Measurements from ENCODE around the gene F10. TPM values are rescaled to one million over a fixed set of nuclear protein-coding genes. Genes with fewer than 3 reads are reported as not detected.

F10 gene
- total RNA-seq, 2 experiments from 2014 or later: not detected

GRCh38 chr13:113143466-113144254 lies 21.1 kb downstream of the F10 start:
- Mint-ChIP-seq H3K27ac (no peak overlapping the region), H3K36me3 (no peaks in the 10 kb centered on the region), H3K4me1 (peaks cover 4% of the 10 kb centered on the region), H3K27me3 (peaks cover 3% of the 10 kb centered on the region), H3K4me3 (no peak overlapping the region), H3K9me3 (peaks cover 1% of the 10 kb centered on the region)
- DNase-seq: no peak

DNA sequence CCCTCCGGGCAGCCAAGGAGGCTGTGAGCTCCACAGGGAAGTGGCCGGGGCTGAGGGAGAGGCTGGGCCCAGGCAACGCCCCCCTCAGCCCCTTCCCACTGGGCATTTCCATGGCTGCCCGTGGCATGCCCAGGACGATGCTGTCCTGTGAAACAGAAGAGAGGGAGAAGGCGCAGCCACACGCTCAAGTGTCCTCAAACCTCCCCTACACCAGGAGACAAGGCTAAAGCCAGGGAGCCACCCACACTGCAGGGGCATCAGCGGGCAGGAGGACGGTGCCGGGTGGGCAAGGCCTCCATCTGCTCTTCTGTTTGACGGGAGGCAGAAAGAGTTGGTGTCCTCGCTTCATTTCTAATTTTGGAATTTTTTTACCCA lies 21.6 kb downstream of the F10 start:
- H3K27me3 Mint-ChIP-seq: no peaks in the 10 kb centered on the region
- H3K27ac Mint-ChIP-seq: no peak overlapping the region
- no peak for DNase-seq
- H3K4me1 Mint-ChIP-seq: peaks cover 4% of the 10 kb centered on the region
- H3K4me3 Mint-ChIP-seq: no peak overlapping the region
- no peaks in the 10 kb centered on the region for H3K36me3 Mint-ChIP-seq
- H3K9me3 Mint-ChIP-seq: peaks cover 1% of the 10 kb centered on the region

GRCh38 chr13:113145496-113145895 lies 22.9 kb downstream of the F10 start:
- H3K27ac Mint-ChIP-seq: no peak overlapping the region
- peaks cover 4% of the 10 kb centered on the region for H3K4me1 Mint-ChIP-seq
- no peak overlapping the region for H3K4me3 Mint-ChIP-seq
- no peaks in the 10 kb centered on the region for H3K36me3 Mint-ChIP-seq
- DNase-seq: peak; percentile 33
- H3K9me3 Mint-ChIP-seq: peaks cover 1% of the 10 kb centered on the region
- peaks cover 3% of the 10 kb centered on the region for H3K27me3 Mint-ChIP-seq

DNA sequence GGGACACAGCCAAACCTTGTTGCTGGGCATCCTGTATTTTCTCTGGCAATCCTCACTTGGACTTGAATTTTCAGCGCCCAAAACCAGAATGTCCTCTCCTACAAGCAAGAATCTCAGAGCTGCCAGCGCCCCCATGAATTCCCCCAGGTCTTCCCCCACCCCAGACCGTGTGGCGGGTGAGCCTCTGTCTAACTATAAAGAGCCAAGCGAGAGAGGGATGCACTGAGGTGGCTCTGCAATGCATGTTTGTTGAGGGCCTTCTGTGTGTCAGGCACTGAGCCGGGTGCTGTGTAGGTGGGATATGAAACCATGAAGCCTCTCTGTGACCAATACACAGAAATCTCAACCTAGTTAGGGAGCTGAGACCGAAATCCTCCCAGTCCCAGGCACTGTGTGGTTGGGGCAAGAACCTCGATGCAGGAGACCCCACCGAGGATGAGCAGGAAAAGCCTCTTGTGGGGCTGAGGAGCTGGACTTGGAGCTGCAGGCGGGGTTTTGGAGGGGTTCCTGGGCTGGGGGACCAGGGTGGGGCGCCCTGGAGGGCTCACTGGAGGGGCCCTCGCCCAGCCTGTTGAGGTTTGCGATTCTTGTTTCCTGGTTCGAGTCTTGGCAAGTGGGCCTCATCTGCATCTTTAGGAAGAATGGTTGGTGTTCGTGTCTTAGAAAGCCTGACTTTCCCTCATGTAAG lies 23.5 kb downstream of the F10 start:
- no peak for DNase-seq
- Mint-ChIP-seq H3K4me3 (no peak overlapping the region), H3K36me3 (no peaks in the 10 kb centered on the region), H3K27ac (no peak overlapping the region), H3K4me1 (peaks cover 4% of the 10 kb centered on the region), H3K9me3 (peaks cover 1% of the 10 kb centered on the region), H3K27me3 (peaks cover 6% of the 10 kb centered on the region)

- no peaks in the 10 kb centered on the region for H3K36me3 Mint-ChIP-seq
- peaks cover 13% of the 10 kb centered on the region for H3K27me3 Mint-ChIP-seq
- H3K9me3 Mint-ChIP-seq: peaks cover 1% of the 10 kb centered on the region
- peaks cover 4% of the 10 kb centered on the region for H3K4me1 Mint-ChIP-seq
- H3K4me3 Mint-ChIP-seq: no peak overlapping the region
- no peak for DNase-seq
- no peak overlapping the region for H3K27ac Mint-ChIP-seq
These were observed 24.2 kb downstream of the F10 start for GRCh38 chr13:113146750-113147149.

DNA sequence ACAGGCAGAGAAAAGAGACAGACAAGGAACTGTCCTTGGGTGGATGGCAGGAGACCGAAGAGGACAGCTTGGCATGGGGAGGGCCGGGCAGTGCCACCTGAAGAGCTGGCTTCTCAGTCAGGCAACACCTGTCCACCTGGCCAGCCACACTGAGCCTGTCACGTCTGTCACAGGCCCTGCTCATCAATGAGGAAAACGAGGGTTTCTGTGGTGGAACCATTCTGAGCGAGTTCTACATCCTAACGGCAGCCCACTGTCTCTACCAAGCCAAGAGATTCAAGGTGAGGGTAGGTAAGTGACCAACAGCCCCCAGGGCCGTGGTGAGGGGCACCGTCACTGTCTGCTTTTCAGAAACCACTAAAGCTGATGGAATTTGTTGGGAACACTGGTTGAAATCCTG lies 24.6 kb downstream of the F10 start:
- Mint-ChIP-seq H3K4me1 (peaks cover 6% of the 10 kb centered on the region), H3K4me3 (no peak overlapping the region), H3K9me3 (peaks cover 1% of the 10 kb centered on the region), H3K36me3 (no peaks in the 10 kb centered on the region), H3K27me3 (peaks cover 18% of the 10 kb centered on the region), H3K27ac (no peak overlapping the region)
- DNase-seq: no peak

DNA sequence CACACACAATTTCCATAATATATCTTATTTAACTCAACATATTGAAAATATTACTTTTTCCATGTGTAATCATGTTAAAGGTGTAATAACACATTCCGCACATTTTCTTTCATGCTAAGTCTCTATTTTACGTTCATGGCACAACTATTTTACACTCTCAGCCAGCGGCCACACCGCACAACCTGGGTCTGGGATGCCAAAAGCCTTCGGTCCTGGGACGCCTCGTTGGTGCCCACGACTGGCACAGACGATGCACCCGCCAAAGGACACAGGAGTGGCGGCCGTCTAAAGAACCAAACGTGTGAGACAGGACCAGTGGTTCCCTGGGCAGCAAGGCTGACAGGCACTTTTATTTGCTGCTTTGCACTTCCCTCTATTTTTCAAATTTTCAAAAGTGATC lies 25.8 kb downstream of the F10 start:
- no peak overlapping the region for H3K27ac Mint-ChIP-seq
- no peak for DNase-seq
- H3K4me1 Mint-ChIP-seq: peaks cover 13% of the 10 kb centered on the region
- no peak overlapping the region for H3K4me3 Mint-ChIP-seq
- peaks cover 1% of the 10 kb centered on the region for H3K9me3 Mint-ChIP-seq
- peaks cover 25% of the 10 kb centered on the region for H3K27me3 Mint-ChIP-seq
- no peaks in the 10 kb centered on the region for H3K36me3 Mint-ChIP-seq

DNA sequence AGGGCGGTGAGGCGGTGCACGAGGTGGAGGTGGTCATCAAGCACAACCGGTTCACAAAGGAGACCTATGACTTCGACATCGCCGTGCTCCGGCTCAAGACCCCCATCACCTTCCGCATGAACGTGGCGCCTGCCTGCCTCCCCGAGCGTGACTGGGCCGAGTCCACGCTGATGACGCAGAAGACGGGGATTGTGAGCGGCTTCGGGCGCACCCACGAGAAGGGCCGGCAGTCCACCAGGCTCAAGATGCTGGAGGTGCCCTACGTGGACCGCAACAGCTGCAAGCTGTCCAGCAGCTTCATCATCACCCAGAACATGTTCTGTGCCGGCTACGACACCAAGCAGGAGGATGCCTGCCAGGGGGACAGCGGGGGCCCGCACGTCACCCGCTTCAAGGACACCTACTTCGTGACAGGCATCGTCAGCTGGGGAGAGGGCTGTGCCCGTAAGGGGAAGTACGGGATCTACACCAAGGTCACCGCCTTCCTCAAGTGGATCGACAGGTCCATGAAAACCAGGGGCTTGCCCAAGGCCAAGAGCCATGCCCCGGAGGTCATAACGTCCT lies 26.4 kb downstream of the F10 start:
- Mint-ChIP-seq H3K4me1 (peaks cover 17% of the 10 kb centered on the region), H3K27ac (no peak overlapping the region), H3K4me3 (no peak overlapping the region), H3K27me3 (peaks cover 25% of the 10 kb centered on the region), H3K36me3 (peaks cover 1% of the 10 kb centered on the region), H3K9me3 (peaks cover 1% of the 10 kb centered on the region)
- DNase-seq: no peak

- peaks cover 25% of the 10 kb centered on the region for H3K27me3 Mint-ChIP-seq
- peaks cover 20% of the 10 kb centered on the region for H3K4me1 Mint-ChIP-seq
- DNase-seq: no peak
- peaks cover 3% of the 10 kb centered on the region for H3K9me3 Mint-ChIP-seq
- no peak overlapping the region for H3K4me3 Mint-ChIP-seq
- no peak overlapping the region for H3K27ac Mint-ChIP-seq
- peaks cover 1% of the 10 kb centered on the region for H3K36me3 Mint-ChIP-seq
These were observed 27.3 kb downstream of the F10 start for GRCh38 chr13:113149711-113150549.

GRCh38 chr13:113150550-113151365 lies 28.2 kb downstream of the F10 start:
- Mint-ChIP-seq H3K4me1 (peaks cover 16% of the 10 kb centered on the region), H3K4me3 (no peak overlapping the region), H3K36me3 (peaks cover 1% of the 10 kb centered on the region), H3K27me3 (peaks cover 25% of the 10 kb centered on the region), H3K9me3 (peaks cover 8% of the 10 kb centered on the region), H3K27ac (no peak overlapping the region)
- no peak for DNase-seq

GRCh38 chr13:113151745-113152690 lies 29.4 kb downstream of the F10 start:
- Mint-ChIP-seq H3K36me3 (peaks cover 1% of the 10 kb centered on the region), H3K4me3 (peak overlapping the region; percentile 66), H3K4me1 (peaks cover 16% of the 10 kb centered on the region), H3K9me3 (peaks cover 8% of the 10 kb centered on the region), H3K27me3 (peaks cover 25% of the 10 kb centered on the region), H3K27ac (no peak overlapping the region)
- no peak for DNase-seq

DNA sequence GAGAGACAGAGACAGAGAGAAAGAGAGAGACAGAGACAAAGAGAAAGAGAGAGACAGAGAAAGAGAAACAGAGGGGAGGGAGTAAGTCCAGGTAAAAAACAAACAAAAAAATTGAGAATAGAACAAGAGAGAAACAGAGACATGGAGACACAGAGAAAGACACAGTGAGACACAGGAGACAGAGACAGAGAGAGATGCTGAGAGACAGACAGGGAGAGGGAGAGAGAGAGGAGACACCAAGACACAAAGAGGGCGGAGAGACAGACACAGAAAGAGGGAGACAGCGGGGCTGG lies 30.0 kb downstream of the F10 start:
- peaks cover 1% of the 10 kb centered on the region for H3K36me3 Mint-ChIP-seq
- H3K4me1 Mint-ChIP-seq: peaks cover 16% of the 10 kb centered on the region
- H3K9me3 Mint-ChIP-seq: peaks cover 8% of the 10 kb centered on the region
- peak overlapping the region; percentile 66 for H3K4me3 Mint-ChIP-seq
- H3K27ac Mint-ChIP-seq: peak overlapping the region; percentile 26
- no peak for DNase-seq
- peaks cover 25% of the 10 kb centered on the region for H3K27me3 Mint-ChIP-seq

DNA sequence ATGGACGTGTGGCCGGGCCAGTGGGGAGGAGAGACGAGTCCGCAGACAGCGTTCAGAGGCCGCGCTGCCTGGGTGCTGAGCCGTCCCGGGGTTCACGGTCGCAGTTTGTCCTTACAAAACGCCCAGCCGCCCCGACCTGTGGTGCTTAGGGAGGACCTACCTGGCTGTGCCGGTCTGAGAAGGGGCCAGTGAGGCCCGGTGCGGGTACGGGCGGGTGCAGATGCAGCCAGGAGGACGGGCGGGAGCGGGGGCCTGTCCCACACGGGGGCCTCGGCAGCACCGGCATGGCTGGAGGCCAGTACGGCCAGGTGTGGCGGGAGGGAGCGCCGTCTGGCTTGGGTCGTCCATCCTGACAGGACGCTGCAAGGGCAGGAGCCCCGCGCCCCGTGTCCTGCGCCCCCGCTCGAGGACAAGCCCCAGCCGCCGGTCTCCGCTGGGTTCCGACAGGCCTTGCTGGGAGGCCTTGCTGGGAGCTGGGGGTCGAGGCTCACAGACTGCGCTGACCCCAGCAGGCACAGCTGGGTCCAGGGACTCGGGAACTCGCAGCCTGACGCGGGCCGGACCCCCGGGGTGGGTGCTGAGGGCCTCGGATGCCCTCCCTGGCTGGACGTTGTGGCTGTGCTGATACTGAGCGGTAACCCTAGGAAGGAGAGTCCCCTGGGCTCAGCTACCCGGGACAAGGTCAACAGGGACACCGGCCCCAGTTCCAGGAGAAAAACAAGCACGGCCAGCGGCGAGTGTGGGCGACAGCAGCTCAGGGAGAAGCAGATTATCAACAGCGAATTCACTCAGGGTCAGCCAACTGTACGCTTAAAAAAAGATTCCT lies 30.6 kb downstream of the F10 start:
- peak; percentile 18 for DNase-seq
- Mint-ChIP-seq H3K4me3 (peak overlapping the region; percentile 66), H3K36me3 (peaks cover 1% of the 10 kb centered on the region), H3K27ac (peak overlapping the region; percentile 61), H3K9me3 (peaks cover 8% of the 10 kb centered on the region), H3K4me1 (peaks cover 16% of the 10 kb centered on the region), H3K27me3 (peaks cover 25% of the 10 kb centered on the region)

All from activated naive CD8-positive, alpha-beta T cell treated with anti-CD3 and anti-CD28 coated beads for 36 hours (primary cell).